CD4-positive, alpha-beta T cell treated with Interleukin-2 at 100 ng/mL for 4 hours (primary cell): ENCODE data around the gene TINAGL1.
"Not testable (repeated sequence)": the region's sequence is repeated elsewhere in the genome, so short reads cannot be mapped to it uniquely, and the experiment has no call there.

ENCODE experiments used
- DNase-seq: peaks from one replicate; pipeline ENCODE4 v3.0.0-alpha.2; 2020; ENCODE audit warnings: low spot score

The TINAGL1 gene

DNA sequence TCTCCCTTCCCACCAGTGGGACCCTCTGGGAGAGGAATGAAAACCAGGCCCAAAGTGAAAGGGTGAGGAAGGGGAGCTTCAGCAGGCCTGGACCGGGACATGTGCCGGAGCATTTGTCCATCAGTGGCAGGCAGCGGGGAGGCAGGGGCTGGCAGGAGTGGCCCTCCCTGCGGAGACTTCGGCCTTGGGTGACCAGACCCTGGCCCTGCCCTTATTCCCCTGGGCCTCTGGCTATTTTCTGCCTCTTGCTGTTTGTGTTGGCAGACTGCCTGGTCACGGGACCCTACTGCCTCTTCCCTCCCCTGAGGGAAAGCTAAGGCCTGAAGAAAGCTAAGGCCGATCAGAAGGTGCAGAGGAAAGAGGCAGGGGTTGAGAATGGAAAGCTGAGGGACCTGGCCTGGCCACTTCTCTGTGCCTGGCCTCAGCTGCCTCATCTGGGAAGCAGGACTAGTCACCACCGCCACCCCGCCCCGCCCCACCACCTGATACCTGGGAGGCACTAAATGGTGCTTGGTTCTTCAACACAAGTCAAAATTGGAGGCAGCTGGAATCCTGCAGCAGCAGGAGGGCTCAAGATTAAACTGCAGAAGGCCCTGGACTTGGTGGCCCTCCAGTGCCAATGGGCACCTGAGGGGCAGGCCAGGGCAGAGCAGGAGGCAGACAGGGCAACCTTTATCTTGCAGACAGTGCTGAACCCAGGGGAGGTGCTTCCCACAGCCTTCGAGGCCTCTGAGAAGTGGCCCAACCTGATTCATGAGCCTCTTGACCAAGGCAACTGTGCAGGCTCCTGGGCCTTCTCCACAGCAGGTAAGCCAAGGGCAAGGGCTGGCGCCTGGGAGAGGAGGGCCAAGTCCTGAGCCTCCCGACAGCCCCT, 7.9 kb downstream of the TINAGL1 start:
- no peak for DNase-seq

GRCh38 chr1:31584869-31585735, 8.8 kb downstream of the TINAGL1 start:
- no peak for DNase-seq

DNA sequence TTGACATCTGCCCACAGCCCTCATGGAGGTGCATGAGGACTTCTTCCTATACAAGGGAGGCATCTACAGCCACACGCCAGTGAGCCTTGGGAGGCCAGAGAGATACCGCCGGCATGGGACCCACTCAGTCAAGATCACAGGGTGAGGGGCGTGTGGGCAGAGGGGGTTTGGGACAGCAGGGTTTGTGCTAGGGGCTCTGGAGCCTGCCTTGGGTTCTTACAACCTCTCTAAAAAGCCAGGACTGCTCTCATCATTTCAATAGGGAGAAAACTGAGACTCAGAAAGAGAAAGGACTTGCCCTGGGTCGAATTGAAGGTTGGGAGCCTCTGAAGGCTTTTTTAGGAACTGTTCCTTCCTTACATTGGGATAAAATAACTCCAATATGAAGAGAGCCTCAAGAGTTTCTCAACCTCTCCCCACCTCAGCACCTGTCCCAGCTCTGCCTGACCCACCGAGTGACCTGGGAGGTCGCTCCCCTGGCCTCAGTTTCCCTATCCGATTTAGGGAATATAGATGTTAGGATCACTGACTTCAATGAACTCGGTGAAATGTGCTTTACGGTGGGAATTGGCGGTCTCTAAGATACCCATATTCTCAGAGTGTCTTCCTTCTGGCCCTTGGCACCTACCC, 9.5 kb downstream of the TINAGL1 start:
- no peak for DNase-seq

DNA sequence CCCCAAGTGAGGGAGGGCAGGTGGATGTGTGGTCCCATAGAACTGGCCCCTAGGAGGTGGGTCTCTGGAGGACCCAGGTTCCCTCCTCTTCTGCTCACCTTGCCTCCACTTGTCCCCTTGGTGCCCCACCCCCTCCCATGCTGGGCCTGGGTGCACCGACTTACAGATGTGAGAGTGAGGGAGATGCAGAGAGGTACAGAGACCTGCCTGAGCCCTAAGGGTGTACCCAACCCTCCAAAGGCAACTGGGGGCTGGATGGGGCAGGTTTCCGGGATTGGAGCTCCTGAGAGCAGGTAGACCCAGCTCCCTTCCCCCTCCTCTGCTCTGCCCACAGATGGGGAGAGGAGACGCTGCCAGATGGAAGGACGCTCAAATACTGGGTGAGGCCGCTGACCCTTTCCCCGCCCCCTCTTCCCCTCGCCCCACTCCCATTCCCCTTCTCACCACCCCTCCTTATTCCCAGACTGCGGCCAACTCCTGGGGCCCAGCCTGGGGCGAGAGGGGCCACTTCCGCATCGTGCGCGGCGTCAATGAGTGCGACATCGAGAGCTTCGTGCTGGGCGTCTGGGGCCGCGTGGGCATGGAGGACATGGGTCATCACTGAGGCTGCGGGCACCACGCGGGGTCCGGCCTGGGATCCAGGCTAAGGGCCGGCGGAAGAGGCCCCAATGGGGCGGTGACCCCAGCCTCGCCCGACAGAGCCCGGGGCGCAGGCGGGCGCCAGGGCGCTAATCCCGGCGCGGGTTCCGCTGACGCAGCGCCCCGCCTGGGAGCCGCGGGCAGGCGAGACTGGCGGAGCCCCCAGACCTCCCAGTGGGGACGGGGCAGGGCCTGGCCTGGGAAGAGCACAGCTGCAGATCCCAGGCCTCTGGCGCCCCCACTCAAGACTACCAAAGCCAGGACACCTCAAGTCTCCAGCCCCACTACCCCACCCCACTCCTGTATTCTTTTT, 10.3 kb downstream of the TINAGL1 start:
- no peak for DNase-seq

GRCh38 chr1:31587328-31587699, 11.0 kb downstream of the TINAGL1 start:
- not testable (repeated sequence) for DNase-seq

DNA sequence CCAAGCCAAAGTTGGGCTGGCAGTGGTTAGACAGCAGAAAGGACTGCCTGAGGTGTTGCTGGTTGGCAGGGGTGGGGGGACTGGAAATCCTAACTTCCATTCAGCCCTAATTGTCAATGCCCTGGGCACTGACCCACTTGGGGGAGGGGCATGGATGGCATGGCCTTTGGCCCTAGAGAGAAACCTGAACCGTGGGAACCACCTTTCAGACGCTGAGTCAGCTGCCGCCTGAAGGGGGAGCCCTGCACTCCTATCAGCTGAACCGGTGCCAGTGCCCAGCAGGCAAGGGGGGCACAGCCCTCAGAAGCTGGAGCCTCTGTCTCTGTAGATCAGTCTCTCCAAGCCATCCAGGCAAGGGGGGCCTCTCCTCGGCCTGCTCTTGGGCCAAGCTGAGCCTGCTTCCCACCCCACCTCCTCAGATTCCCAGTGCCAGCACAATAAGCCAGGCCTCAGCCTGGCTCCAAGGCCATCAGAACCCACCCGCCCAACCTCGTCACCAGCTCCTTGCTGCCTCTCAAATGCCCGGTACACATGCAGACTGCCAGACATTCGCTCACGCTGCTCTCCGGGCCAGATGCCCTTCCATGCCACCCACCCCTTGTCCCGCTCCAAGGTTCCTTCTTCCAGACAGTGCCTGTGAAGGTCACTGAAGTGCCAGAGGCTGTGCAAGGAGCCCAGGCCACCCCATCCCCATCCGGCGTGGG, 11.6 kb downstream of the TINAGL1 start:
- DNase-seq = peak; percentile 31

DNA sequence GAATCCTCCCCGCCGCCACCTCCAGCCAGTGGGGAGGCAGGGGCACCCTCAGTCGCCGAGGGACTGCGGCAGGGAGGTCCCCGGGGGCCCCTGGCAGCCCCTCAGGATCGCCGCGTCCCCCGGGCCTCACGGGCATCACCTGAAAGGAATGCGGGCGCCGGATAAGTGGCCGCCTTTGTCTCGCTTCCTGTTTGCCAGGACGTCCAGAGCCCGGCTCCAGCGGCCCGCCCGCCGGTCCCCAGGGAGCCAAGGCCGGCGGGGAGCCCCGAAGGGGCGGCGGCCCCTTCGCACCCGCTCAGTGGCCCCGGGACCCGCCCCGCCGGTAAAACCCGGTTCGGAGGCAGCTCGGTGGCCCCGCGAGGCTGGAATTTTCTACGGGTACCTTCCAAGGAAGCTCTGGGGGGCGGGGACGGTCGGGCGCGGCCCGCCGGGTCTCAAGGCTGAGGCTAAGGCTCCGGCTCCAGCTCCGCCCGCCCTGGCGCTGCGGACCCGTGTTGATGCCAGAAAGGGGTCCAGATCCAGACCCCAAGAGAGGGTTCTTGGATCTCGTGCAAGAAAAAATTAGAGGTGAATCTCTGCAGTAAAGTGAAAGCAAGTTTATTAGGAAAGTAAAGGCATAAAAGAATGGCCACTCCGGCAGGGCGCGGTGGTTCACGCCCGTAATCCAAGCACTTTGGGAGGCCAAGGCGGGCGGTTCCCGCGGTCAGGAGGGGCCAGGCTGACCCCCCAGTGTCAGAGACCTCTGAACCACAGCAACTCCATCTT, 12.6 kb downstream of the TINAGL1 start:
- no peak for DNase-seq

DNA sequence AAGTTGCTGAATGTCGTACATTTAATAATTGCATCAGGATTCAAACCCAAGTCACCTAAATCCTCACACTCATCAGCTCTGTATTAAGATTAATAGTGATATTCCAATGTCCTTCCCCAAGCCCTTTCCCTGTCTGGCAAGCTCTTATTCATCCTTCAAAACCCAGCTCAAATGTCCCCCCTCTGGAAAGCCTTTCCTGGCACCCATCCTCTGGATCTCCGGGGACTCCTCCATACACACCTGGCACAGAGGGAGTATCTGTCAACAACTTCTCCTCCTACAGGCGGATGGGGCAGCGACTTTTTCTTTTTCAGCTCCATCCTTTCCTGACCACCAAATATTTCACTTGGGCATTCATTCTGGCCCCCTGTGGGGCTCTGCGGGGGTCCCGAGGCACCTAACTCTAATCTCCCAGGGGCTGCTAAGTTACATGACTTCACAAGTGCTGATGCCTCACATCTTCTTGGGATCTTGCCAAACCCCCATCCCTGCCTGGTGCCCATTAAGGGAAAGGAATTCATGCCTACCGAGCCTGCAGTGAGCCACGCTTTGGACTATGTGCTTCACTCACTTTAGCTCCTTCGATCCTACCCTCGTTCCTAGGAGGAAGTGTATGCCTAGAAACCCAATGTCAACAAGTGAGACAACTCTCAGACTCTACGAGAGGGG, 15.2 kb downstream of the TINAGL1 start:
- no peak for DNase-seq

DNA sequence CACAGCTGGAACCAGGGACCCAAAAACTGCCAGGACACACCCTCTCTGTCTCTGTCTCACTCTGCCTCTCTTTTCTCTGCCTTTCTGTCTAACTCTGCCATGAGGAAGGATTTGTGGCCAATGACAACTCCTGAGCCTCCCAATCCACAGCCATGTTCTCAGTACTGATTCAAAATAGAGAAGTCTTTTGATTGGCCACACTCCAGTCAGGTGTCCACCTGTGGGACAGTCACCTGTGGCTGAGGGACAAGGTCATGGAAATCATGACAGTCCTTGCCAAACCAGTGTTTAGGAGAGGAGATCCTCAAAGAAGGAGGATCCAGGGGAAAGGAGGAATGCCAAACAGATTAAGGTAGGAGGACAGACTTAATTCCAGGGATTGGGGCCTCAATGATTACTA, 15.8 kb downstream of the TINAGL1 start:
- no peak for DNase-seq

DNA sequence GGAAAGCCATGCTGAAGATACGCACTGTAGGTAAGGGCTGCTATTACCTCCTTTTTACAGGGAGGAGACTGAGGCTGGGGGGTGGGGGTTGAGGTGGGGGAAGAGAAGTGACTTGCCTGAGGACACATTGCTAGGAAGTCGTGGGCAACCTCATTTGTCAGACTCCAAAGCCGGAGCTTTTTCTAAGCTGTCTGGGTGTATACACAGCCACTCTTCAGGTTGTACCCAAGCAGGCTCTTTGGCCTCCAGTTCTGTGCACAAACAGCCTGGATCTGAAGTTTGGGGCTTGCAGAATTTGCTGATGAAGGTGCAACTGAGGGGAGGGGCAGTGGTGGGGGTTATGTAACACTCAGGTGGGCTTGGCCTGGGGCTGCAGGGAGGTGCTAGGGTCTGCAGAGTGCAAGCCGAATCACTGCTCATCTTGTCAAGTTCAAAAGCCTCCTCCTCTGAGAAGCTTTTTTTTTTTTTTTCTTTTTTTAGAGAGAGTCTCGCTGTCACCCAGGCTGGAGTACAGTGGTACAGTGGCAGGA, 16.9 kb downstream of the TINAGL1 start:
- no peak for DNase-seq

DNA sequence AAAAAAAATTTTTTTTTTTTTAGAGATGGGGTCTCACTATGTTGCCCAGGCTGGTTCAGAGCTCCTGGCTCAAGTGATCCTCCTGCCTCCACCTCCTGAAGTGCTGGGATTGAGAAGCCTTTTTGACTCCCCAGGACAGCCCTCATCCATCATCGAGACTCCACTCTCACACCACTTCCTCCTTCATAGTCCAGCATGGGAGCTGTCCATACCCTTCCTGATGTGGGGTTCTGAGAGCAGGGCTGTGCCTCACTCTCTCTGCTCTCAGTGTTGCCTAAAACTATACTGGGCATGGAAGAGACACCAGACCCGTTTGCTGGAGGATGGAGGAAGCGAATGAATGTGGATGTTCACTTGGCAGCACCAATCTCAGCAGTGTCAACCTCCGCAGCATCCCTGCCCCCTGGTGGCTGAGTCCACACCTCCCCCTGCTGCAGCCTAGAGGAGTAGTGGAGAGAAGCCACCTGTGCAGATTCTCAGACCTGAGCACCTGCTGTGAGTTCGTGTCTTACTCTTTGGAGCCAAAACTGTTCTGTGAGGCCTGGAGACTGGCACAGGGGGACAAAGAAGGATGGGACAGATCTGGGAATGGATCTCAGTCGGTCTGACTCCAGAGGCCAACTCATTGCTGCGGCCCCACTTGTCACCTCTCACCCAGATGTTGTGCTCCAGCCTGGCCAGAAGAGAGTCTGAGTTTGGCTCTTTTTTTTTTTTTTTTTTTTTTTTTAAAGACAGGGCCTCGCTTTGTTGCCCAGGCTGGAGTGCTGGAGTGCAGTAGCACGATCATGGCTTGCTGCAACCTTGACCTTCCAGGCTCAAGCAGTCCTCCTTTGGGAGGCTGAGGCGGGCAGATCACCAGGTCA, 17.7 kb downstream of the TINAGL1 start:
- peak; percentile 57 for DNase-seq

- no peak for DNase-seq
Measured at GRCh38 chr1:31595836-31596736, 19.8 kb downstream of the TINAGL1 start.

DNA sequence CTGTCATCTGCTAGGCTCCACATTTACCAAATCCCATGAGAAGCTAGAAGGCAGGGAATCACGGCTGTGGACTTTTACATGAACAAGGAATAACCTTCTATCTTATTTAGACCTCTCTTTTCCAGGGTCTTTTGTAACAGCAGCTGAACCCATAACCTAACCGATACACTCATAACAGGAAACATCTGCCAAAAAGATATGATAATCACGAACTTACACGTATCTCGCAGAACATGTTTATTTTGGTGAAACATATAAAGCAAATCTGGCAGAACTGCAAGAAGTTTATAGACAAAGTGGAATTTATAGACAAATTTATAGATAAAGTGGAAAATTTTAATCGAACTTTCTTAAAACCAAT, 20.4 kb downstream of the TINAGL1 start:
- DNase-seq = no peak

- DNase-seq = no peak
Measured at GRCh38 chr1:31598980-31599379, 22.7 kb downstream of the TINAGL1 start.

DNA sequence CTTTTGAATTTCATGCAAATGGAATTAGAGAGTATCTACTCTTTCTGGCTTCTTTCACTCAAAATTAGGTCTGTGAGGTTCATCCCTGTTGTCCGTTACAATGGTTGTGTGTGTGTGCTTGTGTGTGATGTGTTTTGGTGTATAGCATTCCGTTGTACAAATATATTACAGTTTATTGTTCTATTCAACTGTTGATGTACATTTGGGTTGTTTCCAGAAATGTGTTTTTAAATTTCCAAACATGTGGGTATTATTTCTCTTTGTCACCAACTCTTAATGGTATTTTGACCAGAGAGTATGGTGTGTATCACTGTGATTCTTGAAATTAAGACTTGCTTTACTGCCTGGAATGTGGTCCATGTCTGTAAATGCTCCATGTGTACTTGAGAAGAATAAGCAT, 24.3 kb downstream of the TINAGL1 start:
- DNase-seq = no peak

DNA sequence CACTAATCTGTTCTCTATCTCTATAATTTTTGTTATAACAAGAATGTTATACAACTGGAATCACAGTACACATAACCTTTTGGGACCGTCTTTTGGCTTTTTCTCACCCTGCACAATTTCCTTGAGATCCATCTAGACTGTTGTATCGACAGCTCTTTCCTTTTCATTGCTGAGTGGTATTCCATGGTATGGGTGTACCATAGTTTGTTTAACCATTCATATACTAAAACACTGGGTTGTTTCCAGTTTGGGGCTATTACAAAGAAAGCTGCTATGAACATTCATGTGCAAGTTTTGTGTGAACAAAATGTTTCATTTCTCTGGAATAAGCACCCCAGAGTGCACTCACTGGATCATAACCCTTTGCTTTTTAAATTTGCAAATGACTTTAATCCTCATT, 25.8 kb downstream of the TINAGL1 start:
- no peak for DNase-seq

GRCh38 chr1:31605908-31606427, 29.7 kb downstream of the TINAGL1 start:
- DNase-seq = peak; percentile 4
